Measurements from ENCODE around the gene BRIX1. TPM values are rescaled to one million over a fixed set of nuclear protein-coding genes. Genes with fewer than 3 reads are reported as not detected.
A peak's percentile ranks its signal among the peaks of the same experiment; 100 is the strongest.

The BRIX1 gene
- total and polyA plus RNA-seq, 9 of the 15 experiments (the other 6 are each of a cell fraction or from before 2014, with no cell fraction given) = 115 to 193 (median 159) TPM

DNA sequence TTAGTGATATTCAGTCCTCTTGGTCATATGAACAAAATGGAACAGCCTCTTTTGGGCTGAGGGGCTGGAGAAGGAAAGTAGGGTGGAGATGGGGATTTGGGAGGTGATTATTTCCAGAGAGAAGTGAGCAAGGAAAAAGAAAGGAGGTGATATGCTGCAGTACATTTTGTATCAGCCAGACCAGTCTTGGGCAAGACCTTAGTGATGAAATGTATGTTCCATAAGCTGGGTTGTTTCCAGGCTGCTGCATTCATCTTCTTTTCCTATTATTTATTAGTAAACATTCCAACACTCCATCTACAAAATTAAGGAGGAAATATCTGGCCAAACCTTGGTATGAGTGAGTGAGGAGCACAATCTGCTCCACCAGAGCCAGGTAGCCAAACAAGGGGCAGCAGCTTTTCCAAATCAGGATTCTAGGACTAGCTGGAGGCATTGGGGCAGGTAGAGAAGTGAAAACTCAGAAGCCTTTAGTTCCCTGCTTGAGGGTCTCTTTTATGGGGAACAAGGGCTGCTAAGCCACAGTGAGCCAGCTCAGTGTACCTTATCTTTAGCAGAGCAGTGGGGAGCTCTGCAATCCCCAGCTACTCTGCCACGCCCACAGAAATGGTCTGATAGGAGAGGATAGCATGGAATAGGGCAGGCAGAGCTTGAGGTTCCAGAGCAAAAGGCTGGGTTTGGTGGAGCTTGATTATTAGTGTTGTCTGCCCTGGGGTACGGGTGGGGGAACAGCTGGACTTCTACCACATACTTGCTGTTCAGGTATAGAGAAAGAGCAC is 19.7 kb upstream of the BRIX1 start (continued):
- TF ChIP-seq REST (IDR thresholded peaks at IDR 0.05; ENCODE audit: borderline replicate concordance) (peak; percentile 49; the same call in 1 of the 2 replicates), REST (CRISPR knock-in tag; IDR thresholded peaks at IDR 0.05; ENCODE audit: low read depth) (no peak), EZH2 (IDR thresholded peaks at IDR 0.05; ENCODE audit: borderline replicate concordance, low read depth, low read length) (no peak), MIER1 (IDR thresholded peaks at IDR 0.05; ENCODE audit: low read depth) (no peak), SOX6 (IDR thresholded peaks at IDR 0.05) (no peak), SP1 (CRISPR knock-in tag; IDR thresholded peaks at IDR 0.05) (peak; percentile 67; the same call in 1 of the 2 replicates), NFIC (IDR thresholded peaks at IDR 0.05) (no peak), HDAC2 (IDR thresholded peaks at IDR 0.05) (peak; percentile 54; the same call in 1 of the 2 replicates)

Data from K562 (cell line).